Glutamatergic neuron (in vitro differentiated cells): ENCODE results near the gene CD2AP. TPM values are rescaled to one million over a fixed set of nuclear protein-coding genes. Genes with fewer than 3 reads are reported as not detected.

ENCODE experiments used
- DNase-seq: peaks from one replicate; pipeline ENCODE4 v3.0.0; 2022
- H3K27ac Mint-ChIP-seq: one replicate; pipeline ENCODE4 v1.8.0; 2020; ENCODE audit warnings: mild to moderate bottlenecking, mixed read lengths, inconsistent platforms; ENCODE audit not compliant: unreplicated experiment
- H3K27me3 Mint-ChIP-seq: one replicate; pipeline ENCODE4 v1.8.0; 2020; ENCODE audit warnings: mild to moderate bottlenecking, moderate library complexity, mixed read lengths, inconsistent platforms; ENCODE audit not compliant: unreplicated experiment
- H3K36me3 Mint-ChIP-seq: one replicate; pipeline ENCODE4 v1.8.0; 2020; ENCODE audit warnings: mild to moderate bottlenecking, mixed read lengths, inconsistent platforms; ENCODE audit not compliant: unreplicated experiment
- H3K4me1 Mint-ChIP-seq: one replicate; pipeline ENCODE4 v1.8.0; 2020; ENCODE audit warnings: mild to moderate bottlenecking, low read depth, mixed read lengths, inconsistent platforms; ENCODE audit not compliant: unreplicated experiment
- H3K4me3 Mint-ChIP-seq: one replicate; pipeline ENCODE4 v1.8.0; 2020; ENCODE audit warnings: mild to moderate bottlenecking, mixed read lengths, inconsistent platforms; ENCODE audit not compliant: unreplicated experiment
- H3K9me3 Mint-ChIP-seq: one replicate; pipeline ENCODE4 v1.8.0; 2020; ENCODE audit warnings: mild to moderate bottlenecking, moderate library complexity, mixed read lengths, inconsistent platforms; ENCODE audit not compliant: unreplicated experiment
- total RNA-seq: library from RNA; stranded (reverse); fragmentation: NEBNext Ultra II Directional; extraction: Animal tissue kit (Norgen Biotek cat#: 25700); gene quantifications from one replicate; pipeline ENCODE4 v1.2.1, GENCODE V29; 2021; ENCODE audit not compliant: unreplicated experiment
- TF ChIP-seq, protein P1 (sequence below): fragments of 200-600 bp; sonication (generic); IDR thresholded peaks from one replicate; pipeline ENCODE4 v1.5.0; 2021; ENCODE audit not compliant: partially characterized antibody, unreplicated experiment

CD2AP gene
- total RNA-seq, 1 donor from 2014 or later, result 14.9 TPM

GRCh38 chr6:47492355-47492754 is 14.8 kb downstream of the CD2AP start:
- no peaks in the 10 kb centered on the region for H3K36me3 Mint-ChIP-seq
- H3K4me3 Mint-ChIP-seq, result no peak overlapping the region
- no peaks in the 10 kb centered on the region for H3K9me3 Mint-ChIP-seq
- TF ChIP-seq, protein P1, sequence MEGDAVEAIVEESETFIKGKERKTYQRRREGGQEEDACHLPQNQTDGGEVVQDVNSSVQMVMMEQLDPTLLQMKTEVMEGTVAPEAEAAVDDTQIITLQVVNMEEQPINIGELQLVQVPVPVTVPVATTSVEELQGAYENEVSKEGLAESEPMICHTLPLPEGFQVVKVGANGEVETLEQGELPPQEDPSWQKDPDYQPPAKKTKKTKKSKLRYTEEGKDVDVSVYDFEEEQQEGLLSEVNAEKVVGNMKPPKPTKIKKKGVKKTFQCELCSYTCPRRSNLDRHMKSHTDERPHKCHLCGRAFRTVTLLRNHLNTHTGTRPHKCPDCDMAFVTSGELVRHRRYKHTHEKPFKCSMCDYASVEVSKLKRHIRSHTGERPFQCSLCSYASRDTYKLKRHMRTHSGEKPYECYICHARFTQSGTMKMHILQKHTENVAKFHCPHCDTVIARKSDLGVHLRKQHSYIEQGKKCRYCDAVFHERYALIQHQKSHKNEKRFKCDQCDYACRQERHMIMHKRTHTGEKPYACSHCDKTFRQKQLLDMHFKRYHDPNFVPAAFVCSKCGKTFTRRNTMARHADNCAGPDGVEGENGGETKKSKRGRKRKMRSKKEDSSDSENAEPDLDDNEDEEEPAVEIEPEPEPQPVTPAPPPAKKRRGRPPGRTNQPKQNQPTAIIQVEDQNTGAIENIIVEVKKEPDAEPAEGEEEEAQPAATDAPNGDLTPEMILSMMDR, result no peak
- DNase-seq, result no peak
- H3K27ac Mint-ChIP-seq, result no peak overlapping the region
- peaks cover 11% of the 10 kb centered on the region for H3K4me1 Mint-ChIP-seq
- no peaks in the 10 kb centered on the region for H3K27me3 Mint-ChIP-seq

- Mint-ChIP-seq H3K4me3 (no peak overlapping the region), H3K9me3 (no peaks in the 10 kb centered on the region), H3K27me3 (no peaks in the 10 kb centered on the region), H3K4me1 (peaks cover 11% of the 10 kb centered on the region), H3K27ac (no peak overlapping the region), H3K36me3 (no peaks in the 10 kb centered on the region)
- no peak for DNase-seq
- TF ChIP-seq, protein P1, result no peak
Measured at GRCh38 chr6:47495207-47495606, 17.6 kb downstream of the CD2AP start.

DNA sequence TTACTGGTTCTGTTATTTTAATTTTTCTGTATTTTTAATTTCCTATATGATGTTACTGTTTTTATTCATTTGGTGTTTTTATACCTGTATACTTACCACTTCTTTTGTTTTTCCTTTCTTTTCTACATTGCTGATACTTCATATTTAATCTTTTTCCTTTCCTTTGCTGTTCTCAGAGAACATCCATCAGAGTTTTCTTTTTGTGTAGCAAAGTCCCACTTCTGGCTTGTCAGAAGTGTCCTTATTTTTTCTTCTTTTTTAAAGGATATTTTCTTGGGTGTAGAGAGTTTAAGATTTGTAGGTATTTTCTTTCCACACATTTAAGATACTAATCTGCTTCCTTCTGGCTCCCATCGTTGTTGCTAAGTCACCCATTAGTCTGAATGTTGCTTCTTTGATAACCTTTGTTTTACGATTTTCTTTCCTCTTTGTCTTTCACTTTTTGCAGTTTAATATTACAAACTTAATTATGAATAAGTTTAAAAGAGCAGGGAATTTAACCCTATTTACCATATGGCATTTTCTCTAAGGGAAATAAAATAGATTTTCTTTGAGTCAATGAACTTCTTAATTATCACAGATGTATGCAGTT is 18.5 kb downstream of the CD2AP start:
- DNase-seq, result no peak
- no peak overlapping the region for H3K4me3 Mint-ChIP-seq
- peaks cover 11% of the 10 kb centered on the region for H3K4me1 Mint-ChIP-seq
- no peaks in the 10 kb centered on the region for H3K9me3 Mint-ChIP-seq
- H3K36me3 Mint-ChIP-seq, result no peaks in the 10 kb centered on the region
- H3K27me3 Mint-ChIP-seq, result no peaks in the 10 kb centered on the region
- H3K27ac Mint-ChIP-seq, result no peak overlapping the region
- TF ChIP-seq, protein P1, result no peak

DNA sequence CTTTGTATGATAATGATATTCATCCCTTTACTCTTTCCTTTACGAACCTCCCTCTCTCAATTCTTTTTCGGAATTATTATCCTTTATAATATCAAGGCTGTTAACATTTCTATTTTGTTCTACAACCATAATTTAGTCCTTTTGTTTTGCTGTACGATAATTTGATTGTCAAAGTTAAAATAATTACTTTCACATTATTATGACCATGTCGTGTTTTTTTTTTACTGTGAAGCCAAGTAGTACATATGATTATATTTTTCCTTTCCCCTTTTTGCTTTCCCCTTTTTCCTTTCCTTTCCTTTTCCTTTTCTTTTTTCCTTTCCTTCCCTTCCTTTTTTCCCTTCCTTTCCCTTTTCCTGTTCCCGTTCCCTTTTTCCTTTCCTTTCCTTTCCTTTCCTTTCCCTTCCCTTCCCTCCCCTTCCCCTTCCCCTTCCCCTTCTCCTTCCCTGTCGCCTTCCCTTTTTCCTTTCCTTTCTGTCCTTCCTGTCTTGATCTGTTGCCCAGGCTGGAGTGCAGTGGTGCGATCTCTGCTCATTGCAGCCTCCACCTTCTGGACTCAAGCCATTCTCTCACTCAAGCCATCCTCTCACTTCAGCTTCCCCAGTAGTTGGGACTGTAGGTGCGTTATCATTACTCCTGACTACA is 19.5 kb downstream of the CD2AP start:
- Mint-ChIP-seq H3K4me3 (no peak overlapping the region), H3K4me1 (peaks cover 16% of the 10 kb centered on the region), H3K36me3 (no peaks in the 10 kb centered on the region)

DNA sequence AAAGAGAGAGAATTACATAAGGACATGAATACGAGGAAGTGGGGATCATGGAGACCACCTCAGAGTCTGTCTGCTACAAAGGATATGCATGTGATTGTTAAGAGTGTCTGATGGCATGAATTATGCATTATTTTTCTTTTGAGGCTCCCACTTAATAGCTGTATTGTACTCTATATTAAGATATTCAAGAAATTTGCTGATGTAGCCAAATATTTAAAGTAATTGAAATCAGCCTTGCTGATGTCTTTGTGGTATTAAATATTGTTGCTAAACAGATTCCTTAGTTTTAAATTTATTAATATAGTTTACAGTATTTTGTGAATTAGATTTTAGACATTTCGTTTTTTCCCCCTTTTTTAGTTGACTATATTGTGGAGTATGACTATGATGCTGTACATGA is 25.3 kb downstream of the CD2AP start:
- peaks cover 8% of the 10 kb centered on the region for H3K27me3 Mint-ChIP-seq
- no peak overlapping the region for H3K4me3 Mint-ChIP-seq
- TF ChIP-seq, protein P1, result no peak
- H3K9me3 Mint-ChIP-seq, result peaks cover 11% of the 10 kb centered on the region
- H3K4me1 Mint-ChIP-seq, result peaks cover 5% of the 10 kb centered on the region
- no peak for DNase-seq
- H3K36me3 Mint-ChIP-seq, result peaks cover 14% of the 10 kb centered on the region
- H3K27ac Mint-ChIP-seq, result no peak overlapping the region

More for the DNA sequence above, 19.5 kb downstream of the CD2AP start:
- Mint-ChIP-seq H3K9me3 (no peaks in the 10 kb centered on the region), H3K27ac (no peak overlapping the region), H3K27me3 (no peaks in the 10 kb centered on the region)
- DNase-seq, result no peak
- TF ChIP-seq, protein P1, result no peak
